Colonic mucosa (tissue), 4 donors: Measurements from ENCODE around the gene KCNK17. TPM values are rescaled to one million over a fixed set of nuclear protein-coding genes. Genes with fewer than 3 reads are reported as not detected.

Source experiments
- DNase-seq: peaks from one replicate; pipeline ENCODE4 v3.0.0-alpha.2; 2020
- H3K27ac ChIP-seq: fragments of 200-600 bp; one replicate; pipeline ENCODE4 v1.8.0; 2021
- H3K27me3 ChIP-seq: fragments of 200-600 bp; one replicate; pipeline ENCODE4 v1.8.0; 2021
- H3K36me3 ChIP-seq: fragments of 200-600 bp; one replicate; pipeline ENCODE4 v1.8.0; 2021
- H3K4me1 ChIP-seq: fragments of 200-600 bp; one replicate; pipeline ENCODE4 v1.8.0; 2021; ENCODE audit warnings: mild to moderate bottlenecking
- H3K4me3 ChIP-seq: fragments of 200-600 bp; one replicate; pipeline ENCODE4 v1.8.0; 2021
- H3K9ac ChIP-seq, 2 donors: one replicate each; pipeline ENCODE4 v1.7.0; 2013; ENCODE audit warnings: control low read depth in 2 of 2, low read depth in 2 of 2, low read length in 2 of 2
- H3K9me3 ChIP-seq: fragments of 200-600 bp; one replicate; pipeline ENCODE4 v1.8.0; 2021
- CTCF ChIP-seq: fragments of 200-600 bp; IDR thresholded peaks from one replicate; pipeline ENCODE4 v1.8.0; 2022; ENCODE audit warnings: antibody characterized with exemption, mild to moderate bottlenecking
- intact Hi-C: fragments of 100-400 bp; cut with DNase I; formaldehyde crosslinking; loops from one replicate; pipeline ENCODE4 v1.14.1; 2022
- total RNA-seq, 2 donors: library from RNA; stranded (reverse); fragmentation: NEBNext Ultra II Directional in 1 of 2; extraction: Animal tissue kit (Norgen Biotek cat#: 25700) in 1 of 2; gene quantifications; one replicate each; pipeline ENCODE4 v1.2.1, GENCODE V29; 2021
- donor health status: healthy.
- donor health status: DM: no; HTN: no; CAD: no.
- donor health status: DM: no; HTN: no; CAD: no.

KCNK17 gene
- total RNA-seq, 2 donors from 2014 or later = not detected

DNA sequence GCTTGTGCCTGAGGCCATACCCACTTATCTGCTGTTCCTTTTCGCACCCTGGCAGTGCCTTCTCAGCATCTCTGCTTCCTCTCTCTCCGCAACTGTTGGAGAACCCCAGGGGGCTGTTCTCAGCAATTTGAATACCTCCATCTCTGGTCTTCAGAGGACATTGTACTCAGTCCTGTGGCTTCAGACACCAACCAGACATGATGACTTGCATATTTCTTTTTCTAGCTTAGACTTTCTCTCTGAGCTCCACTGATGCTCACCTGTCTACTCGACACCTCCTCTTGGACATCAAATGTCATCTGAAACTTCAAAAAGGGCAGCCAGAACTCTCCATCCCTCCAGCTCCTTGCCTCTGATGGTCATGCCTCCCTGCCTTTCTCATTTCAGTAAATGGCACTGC, 27.1 kb upstream of the KCNK17 start:
- Histone ChIP-seq H3K9ac (no peak overlapping the region), H3K27ac (no peak overlapping the region), H3K4me3 (no peak overlapping the region), H3K9me3 (no peaks in the 10 kb centered on the region), H3K36me3 (no peaks in the 10 kb centered on the region), H3K4me1 (no peaks in the 10 kb centered on the region), H3K27me3 (no peaks in the 10 kb centered on the region)
- intact Hi-C loops = no loop called here
- TF ChIP-seq CTCF = no peak
- no peak for DNase-seq

- intact Hi-C loops = no loop called here
- Histone ChIP-seq H3K27ac (no peak overlapping the region), H3K9ac (no peak overlapping the region), H3K4me3 (no peak overlapping the region), H3K36me3 (no peaks in the 10 kb centered on the region), H3K4me1 (no peaks in the 10 kb centered on the region), H3K27me3 (no peaks in the 10 kb centered on the region), H3K9me3 (no peaks in the 10 kb centered on the region)
- no peak for DNase-seq
- no peak for TF ChIP-seq CTCF
Observed at GRCh38 chr6:39339868-39340550, 25.8 kb upstream of the KCNK17 start.

GRCh38 chr6:39339096-39339867, 25.1 kb upstream of the KCNK17 start:
- intact Hi-C loops = no loop called here
- H3K27ac ChIP-seq = no peak overlapping the region

DNA sequence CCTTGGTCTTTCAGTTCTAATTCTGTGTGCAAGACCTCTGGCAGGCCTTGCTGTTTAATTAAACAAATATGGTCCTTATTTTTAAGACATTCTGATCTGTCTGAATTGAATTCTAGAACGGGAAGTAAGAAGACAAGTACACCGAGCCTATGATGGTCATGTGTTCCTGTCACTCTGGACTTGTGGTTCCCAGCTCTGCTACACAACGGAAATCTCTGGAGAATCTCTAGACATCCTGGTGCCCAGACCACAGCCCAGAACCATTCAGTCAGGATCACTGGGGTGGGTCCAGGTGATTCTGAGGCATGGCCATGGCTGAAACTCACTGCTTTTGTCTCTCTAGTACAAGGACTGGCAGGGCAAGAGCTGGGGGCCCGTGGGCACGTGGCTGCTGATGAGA, 24.2 kb upstream of the KCNK17 start:
- Histone ChIP-seq H3K4me1 (no peaks in the 10 kb centered on the region), H3K27me3 (no peaks in the 10 kb centered on the region), H3K9ac (no peak overlapping the region), H3K27ac (no peak overlapping the region), H3K36me3 (no peaks in the 10 kb centered on the region), H3K4me3 (no peak overlapping the region), H3K9me3 (no peaks in the 10 kb centered on the region)
- TF ChIP-seq CTCF = no peak
- no peak for DNase-seq
- intact Hi-C loops = no loop called here

More at GRCh38 chr6:39339096-39339867, 25.1 kb upstream of the KCNK17 start:
- Histone ChIP-seq H3K4me1 (no peaks in the 10 kb centered on the region), H3K9me3 (no peaks in the 10 kb centered on the region), H3K27me3 (no peaks in the 10 kb centered on the region), H3K9ac (no peak overlapping the region), H3K4me3 (no peak overlapping the region), H3K36me3 (no peaks in the 10 kb centered on the region)
- no peak for DNase-seq
- no peak for TF ChIP-seq CTCF

- Histone ChIP-seq H3K4me1 (no peaks in the 10 kb centered on the region), H3K27me3 (no peaks in the 10 kb centered on the region), H3K9ac (no peak overlapping the region), H3K4me3 (no peak overlapping the region), H3K9me3 (no peaks in the 10 kb centered on the region), H3K36me3 (no peaks in the 10 kb centered on the region), H3K27ac (no peak overlapping the region)
- DNase-seq = peak; percentile 29
- intact Hi-C loops = no loop called here
- TF ChIP-seq CTCF = no peak
Observed at GRCh38 chr6:39335780-39336545, 21.7 kb upstream of the KCNK17 start.
